HuH-7.5 (cell line): ENCODE results near the gene MPC1.

Source experiments
- DNase-seq: peaks from one replicate; pipeline ENCODE4 v3.0.0; 2011; ENCODE audit warnings: low spot score

The MPC1 gene

GRCh38 chr6:166317261-166318212 is 65.2 kb downstream of the MPC1 start:
- DNase-seq = no peak

GRCh38 chr6:166315436-166315835 is 67.3 kb downstream of the MPC1 start:
- DNase-seq = no peak
